ENCODE data around the gene RASA3.
"Not testable (repeated sequence)": the region's sequence is repeated elsewhere in the genome, so short reads cannot be mapped to it uniquely, and the experiment has no call there.

Gene RASA3

DNA sequence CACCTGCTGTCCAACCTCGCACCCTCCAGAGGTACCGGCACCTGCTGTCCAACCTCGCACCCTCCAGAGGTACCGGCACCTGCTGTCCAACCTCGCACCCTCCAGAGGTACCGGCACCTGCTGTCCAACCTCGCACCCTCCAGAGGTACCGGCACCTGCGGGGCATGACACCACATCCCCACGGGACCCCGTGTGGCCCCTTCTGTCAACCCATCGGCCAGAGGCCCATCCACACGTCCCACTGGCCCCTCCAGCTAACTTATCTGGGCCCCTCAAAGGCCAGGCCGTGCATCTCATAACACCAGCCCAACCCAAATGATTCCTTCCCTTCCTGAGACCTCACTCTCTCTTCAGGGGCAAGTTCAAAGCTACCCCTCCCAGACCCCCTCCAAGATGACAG, 6.3 kb downstream of the RASA3 start:
- not testable (repeated sequence) for DNase-seq

DNA sequence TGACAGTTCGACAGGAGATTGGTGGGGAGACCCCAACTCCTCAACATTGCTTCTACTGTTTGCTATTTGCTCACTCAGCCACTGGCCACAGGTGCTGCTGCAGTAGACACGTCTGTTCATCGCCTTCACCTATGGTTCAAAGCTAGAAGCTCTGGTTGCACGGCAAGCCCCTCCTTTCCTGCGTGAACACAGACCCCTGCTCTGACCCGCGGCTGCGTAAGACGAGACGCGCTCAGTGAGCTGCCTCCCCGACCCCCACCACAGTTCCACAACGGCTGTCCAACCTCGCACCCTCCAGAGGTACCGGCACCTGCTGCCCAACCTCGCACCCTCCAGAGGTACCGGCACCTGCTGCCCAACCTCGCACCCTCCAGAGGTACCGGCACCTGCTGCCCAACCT, 6.8 kb downstream of the RASA3 start:
- DNase-seq = no peak

DNA sequence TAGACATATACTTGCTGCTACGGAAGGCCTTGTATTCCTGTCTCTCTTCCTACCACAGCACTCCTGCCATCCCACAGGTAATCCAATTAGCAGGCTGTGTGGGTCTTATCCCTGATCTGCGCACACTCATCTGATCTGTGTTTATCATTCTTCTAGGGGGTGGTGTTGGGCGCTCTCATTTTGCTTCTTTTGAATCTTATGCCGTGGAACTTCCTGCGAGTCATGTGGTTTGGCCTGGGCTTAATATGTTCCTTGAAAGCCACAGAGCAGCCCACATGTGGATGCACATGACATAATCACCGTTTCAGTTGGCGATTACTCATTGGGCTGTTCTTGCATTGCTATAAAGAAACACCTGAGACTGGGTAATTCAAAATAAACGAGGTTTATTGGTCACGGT, 7.5 kb downstream of the RASA3 start:
- DNase-seq = peak; percentile 78

DNA sequence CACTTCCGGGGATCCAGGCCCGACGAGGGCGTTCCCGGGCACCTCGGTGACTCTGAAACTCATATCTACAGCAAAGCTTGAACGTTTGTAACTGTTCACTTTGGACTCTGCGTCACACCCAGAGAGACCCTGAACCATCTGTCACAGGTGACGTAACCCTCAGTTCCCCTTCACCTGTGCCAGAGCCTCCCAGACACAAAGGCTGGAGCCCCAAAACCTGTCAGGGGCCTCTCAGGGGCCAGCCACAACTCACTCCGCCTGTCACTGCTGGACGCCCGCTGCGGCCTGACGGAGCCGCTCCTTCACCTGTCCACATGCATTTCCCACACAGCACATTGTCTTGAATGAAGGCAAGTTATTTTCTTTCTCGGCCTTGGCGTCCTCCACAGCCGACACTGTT, 8.0 kb downstream of the RASA3 start:
- DNase-seq = no peak

DNA sequence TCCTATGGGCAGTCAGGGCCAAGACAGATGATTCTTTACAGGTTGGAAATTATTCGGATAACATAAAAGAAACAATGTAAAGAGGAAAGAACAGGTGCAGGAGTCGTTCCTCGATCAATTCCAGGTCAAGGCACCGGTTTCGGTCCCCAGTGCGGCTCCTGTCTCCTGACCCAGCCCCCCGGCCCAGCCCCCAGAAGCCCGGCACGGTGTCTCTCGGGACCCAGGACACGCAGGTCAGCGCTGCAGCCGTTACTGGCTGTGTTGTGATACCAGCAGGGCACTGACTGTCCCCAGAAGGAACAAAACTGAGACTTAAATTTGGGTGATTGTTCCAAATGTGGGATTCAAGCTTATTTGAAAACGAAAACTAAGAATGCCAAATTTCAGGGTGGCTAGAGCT, 8.5 kb downstream of the RASA3 start:
- no peak for DNase-seq

DNA sequence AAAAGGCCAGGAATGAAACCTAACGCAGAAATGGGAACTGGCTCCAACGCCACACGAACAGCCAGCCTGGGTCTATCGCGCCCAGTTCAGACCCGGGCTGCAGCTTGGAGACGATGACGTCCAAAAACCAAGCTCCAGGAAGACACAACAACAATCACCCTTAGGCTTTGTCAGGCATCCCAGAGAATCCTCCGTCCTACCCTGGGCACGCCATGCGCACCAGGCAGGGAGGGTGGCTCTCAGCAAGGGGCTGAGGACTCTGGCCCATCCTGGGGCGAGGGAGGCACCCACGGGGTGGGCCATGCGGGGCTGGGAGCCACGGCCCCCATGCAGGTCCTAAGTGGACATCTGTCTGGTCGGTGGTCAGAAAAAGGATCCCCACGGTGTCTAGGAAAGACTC, 9.0 kb downstream of the RASA3 start:
- DNase-seq = no peak

DNA sequence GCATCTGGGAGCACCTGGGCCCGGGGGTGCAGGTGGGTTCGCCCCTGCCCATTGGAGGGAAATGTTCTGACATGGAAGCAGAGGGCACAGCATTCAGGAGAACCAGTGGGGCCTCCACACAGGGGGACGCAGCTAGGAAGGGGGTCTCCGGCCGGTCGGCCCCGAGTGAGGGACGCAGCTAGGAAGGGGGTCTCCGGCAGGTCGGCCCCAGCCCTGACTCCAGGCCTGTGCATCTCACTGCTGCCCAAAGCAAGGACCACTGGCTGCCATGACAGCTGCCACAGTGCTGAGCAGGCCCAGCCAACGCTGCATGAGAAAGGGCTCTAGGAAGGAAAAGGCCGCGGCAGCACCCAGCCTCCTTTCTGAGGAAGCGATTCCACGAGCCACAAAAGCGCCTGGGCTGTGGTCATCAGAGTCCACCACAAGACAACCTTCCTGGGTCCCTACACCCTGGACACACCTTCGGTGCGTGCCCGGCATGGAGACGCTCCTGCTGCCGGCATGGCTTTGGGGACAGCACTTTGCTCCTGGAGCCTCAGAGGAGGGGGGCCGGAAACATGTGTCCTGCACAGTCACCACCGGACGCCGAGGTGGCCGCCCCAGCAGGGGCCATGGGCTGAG, 9.7 kb downstream of the RASA3 start:
- no peak for DNase-seq

DNA sequence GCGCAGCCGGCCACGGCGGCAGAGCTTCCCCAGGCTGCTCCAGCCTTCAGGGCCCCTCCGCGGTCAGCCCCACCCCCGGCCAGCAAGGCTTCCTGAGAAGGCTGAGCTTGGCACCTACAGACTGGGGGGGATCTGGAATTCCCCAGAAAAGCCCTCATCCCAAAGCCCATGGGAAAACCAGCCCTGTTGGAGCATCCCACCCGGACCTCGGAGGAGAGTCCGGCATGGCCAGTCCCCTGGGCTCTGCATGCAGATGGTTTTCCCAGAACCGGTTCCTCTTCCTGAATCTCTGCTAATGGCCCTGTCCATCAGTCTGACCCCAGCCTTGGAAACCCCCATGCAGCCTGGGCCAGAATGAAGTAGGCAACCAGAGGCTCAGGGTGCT, 10.3 kb downstream of the RASA3 start:
- DNase-seq = no peak

DNA sequence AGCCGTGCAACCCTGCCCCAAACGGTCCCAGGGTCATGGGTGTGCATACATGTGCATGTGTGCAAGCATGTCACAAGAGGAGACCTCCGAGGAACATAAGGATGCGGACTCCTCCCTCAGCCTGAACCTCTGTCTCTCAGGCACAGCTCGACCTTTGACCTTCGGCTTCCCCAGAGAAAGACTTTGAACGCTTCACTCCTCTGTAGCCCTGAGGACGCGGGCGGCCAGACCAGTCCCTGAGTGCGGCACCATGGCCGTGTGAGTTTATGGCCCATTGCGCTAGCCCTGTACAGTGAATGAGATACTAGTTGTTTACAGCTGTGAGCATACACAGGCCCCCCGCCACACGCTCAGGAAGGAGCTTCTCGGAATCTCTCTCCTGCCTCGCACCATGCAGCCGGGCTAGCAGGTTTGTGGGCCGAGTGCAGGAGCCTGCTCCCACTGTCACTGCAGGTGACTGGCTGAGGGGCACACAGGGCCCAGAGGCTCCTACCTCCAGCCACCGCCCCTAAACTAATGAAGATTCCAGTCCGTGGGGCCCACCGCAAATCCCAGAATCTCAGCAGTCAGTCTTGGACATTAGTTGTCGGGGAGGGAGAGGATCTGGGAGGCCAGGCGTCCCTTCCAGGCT, 10.8 kb downstream of the RASA3 start:
- DNase-seq = no peak

DNA sequence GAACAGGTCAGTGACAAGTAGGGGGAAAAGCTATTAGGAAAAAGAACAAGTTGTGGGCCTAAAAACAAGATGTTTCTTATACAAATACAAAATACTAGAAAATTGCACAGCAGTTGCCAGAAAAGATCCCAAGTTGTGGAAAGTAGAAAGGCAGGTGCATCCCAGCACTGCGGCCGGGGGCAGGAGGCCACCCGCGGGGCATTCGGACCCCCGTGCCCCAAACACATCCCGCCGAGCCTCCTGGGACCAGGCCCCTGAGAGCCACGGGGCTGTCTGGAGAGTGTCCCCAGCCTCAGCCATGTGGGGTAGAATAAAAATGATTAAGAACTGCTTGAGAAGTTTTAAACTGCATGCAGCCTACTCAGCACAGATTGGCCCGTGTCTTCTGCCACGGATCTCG, 11.4 kb downstream of the RASA3 start:
- DNase-seq = no peak

DNA sequence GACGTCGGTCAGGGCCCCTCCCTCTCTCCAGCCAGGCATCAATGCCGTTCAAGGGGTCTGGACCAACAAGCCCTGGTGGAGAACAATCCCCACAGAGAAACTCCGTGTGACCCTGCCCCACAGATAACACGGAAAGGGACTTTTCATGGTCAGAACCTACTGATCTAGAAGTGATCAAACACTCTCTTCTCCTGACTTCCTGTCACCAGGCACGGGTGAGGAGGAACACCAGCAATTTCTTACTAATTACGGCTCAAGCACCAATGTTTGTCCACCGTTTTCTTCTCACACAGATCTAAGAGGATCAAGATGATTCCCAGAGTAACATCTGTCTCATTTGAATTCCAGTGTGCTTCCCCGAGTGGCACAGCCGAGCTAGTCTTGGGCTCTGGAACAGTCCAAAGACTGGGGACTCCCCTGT, 11.8 kb downstream of the RASA3 start:
- DNase-seq = no peak

DNA sequence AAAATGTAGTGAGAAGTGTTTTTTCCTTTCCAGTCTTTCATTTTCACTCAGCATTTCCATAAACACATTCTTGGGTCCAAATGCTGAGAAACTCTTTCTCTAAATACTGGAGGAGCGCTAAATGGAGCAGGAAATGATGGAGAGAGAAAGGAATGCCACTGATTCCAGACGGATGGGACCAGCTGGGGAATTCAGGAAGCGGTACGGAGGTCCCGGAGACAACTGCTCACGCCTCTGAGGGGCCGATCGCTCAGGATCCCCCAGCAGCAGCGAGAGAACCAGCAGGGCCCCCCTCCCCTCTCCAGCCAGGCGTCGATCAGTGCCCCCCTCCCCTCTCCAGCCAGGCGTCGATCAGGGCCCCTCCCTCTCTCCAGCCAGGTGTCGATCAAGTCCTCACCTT, 13.2 kb downstream of the RASA3 start:
- DNase-seq = no peak

DNA sequence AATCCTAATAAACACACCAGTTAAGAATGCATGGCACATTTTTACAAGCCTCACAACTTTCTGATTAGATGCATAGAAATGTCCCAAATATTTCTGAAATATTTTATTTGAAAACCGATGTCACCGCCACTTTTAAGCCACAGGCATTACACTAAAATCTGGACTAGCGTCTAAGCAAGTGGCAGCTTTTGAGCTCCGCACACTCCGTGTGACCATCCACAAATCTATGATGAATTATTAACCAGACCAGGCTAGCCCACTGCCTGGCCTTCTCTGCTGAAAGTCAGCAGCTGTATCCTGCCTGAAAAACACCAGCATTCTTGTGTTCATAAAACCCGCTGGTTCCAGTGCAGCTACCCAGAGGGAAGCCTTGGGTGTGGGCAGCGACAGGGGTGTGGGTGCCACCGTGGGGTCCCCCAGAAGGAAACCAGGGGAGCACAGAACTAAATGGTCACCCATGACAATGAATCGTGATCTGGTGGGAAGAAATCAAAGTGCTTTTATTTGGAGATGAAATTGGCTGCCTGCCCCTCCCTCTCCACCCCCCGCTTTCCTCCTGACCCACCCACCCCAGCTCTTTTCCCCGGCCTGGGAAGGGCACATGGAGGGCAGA, 13.8 kb downstream of the RASA3 start:
- DNase-seq = peak; percentile 5

DNA sequence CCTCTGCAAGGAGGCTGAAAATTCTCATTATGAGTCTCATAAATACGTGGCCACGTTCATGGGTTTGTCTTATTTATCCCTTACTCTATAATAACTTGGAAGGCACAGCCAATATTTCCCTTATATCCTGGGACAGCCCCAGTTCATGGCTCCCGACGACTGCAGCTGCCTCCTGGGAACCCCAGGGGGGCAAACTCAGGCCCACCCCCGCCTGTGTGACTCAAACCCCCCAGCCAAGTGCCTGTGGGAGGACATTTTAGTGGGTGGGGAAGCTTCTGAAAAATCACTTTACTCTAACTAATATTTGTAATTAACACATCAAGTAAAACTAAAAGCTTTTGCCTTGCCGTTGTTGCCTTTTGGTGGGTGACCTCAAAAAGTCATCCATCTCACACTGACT, 14.3 kb downstream of the RASA3 start:
- DNase-seq = no peak

DNA sequence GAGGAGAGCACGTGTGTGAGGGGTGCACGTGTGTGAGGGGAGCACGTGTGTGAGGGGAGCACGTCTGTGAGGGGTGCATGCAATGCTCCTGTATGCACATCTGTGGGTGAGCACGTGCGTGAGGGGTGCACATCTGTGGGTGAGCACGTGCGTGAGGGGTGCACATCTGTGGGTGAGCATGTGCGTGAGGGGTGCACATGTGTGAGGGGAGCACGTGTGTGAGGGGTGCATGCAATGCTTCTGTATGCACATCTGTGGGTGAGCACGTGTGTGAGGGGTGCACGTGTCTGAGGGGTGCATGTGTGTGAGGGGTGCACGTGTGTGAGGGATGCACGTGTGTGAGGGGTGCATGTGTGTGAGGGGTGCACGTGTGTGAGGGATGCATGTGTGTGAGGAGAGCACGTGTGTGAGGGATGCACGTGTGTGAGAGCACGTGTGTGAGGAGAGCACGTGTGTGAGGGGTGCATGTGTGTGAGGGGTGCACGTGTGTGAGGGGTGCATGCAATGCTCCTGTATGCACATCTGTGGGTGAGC, 15.0 kb downstream of the RASA3 start:
- not testable (repeated sequence) for DNase-seq

DNA sequence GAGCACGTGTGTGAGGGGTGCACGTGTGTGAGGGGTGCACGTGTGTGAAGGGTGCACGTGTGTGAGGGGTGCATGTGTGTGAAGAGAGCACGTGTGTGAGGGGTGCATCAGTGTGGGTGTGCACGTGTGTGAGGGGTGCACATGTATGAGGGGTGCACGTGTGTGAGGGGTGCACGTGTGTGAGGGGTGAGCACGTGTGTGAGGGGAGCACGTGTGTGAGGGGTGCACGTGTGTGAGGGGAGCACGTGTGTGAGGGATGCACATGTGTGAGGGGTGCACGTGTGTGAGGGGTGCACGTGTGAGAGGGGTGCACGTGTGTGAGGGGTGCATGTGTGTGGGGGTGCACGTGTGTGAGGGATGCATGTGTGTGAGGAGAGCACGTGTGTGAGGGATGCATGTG, 15.7 kb downstream of the RASA3 start:
- no peak for DNase-seq

DNA sequence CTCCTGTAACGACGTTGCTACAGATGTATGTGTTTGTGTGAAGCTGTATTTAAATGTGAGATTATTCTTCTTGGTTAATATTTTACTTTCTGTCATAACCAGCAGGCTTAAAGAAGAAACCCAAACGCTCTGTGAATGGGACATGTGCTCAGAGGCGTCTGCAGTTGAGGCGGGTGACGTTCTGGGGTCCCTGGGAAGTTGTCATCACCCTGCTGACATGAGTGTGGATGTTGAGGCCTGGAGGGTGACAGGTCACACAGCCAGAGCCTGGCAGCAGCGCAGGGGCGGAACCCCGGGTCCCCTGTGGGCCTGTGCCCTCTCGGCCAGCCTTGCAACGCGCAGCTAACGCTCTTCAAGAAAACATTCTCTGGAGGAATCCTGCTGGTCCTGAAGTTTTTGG, 16.6 kb downstream of the RASA3 start:
- no peak for DNase-seq

DNA sequence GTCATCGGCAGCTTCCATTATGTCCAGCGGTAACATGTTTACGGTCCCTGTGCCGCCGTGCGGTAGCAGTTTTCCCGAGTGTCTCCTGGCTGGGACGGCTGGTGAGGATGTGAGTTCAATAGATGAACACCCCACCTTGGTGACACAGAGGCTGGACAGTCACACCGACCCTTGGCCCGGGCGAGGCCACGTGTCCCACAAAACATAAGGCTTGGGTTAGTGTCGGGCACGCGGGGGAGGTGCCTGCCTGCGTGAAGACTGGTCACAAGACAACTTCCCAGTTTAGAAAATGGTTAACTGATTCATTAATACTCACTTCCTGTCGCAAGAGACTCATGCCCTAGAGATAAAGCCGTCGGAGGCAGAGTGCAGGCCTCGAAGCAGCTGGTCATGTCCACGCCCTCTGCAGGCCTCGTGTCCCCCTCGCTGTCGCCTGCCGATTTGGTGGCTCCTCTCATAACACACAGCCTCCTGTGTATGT, 17.2 kb downstream of the RASA3 start:
- DNase-seq = no peak

DNA sequence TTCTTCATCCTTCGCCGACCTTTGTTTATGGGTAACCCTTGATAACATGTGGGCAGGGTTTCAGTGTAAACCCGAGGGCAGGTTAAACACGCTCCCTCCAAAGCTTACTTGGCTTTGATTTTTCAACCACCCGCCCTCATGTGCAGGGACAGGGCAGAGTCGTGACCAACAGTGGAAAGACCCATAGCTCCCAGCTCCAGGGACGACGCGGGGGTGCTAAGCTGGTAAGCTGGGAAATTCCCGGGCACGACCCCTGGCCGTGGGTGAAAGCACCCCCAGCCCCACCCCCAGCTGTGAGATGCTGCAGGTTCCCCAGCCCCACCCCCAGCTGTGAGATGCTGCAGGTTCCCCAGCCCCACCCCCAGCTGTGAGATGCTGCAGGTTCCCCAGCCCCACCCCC, 17.8 kb downstream of the RASA3 start:
- not testable (repeated sequence) for DNase-seq

DNA sequence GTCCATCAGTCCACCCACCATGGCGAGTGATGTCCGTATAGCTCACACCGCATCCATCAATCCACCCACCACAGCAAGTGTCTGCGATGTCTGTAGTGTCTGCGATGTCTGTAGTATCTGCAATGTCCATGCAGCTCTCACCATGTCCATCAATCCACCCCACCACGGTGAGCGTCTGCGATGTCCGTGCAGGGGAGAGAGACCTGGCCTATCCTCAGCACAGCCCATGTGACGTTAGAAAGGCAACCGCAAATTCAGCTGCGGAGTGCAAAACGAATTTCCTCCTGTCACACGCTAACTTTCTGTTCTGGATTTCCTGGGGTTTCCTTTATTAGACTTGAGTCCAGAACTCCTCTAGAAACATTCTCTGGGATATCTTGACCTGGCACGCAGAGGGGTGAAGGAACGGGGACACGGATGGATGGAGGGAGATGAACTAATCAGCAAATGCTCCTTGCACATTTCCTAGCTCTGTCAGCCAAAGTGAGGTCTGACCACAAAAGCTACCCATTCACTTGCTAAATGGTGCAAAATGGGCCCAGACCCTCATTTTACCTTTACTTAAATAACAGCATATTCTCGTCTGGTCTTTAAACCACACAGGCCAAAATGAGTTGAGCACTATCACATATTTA, 18.3 kb downstream of the RASA3 start:
- DNase-seq = no peak

DNA sequence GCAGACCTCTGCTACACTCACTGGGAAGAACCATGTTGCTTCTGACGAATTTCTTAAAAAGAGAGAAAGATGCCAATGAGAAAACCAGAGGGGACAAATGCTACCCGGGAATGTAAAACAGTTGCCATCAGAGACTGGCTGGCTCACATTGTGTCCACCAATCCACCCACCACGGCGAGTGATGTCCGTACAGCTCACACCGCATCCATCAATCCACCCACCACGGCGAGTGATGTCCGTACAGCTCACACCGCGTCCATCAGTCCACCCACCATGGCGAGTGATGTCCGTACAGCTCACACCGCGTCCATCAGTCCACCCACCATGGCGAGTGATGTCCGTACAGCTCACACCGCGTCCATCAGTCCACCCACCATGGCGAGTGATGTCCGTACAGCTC, 19.0 kb downstream of the RASA3 start:
- DNase-seq = not testable (repeated sequence)

DNA sequence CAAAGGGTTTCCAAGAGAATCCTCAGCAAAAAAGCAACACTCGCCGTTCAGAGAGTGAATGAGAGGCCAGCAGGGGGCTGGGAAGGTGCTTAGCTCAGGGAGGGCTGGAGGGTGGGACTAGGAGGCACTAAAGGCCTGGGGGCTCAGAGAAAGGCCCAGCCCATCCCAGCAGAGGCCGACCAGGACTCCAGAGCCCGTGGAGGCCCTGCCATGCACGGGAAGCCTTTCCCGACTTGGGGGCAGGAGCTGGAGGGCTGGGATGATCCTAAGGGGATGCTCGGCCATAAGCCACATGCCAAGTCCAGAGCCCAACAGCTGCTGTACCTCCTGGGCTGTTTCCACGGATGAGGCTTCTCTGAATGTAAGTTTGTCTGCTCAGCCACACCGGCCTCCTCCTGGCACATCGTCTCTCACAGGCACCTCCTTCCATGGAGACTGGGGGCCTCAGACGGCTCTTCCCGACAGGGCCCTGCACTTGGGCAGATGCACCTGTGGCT, 19.5 kb downstream of the RASA3 start:
- DNase-seq = no peak

DNA sequence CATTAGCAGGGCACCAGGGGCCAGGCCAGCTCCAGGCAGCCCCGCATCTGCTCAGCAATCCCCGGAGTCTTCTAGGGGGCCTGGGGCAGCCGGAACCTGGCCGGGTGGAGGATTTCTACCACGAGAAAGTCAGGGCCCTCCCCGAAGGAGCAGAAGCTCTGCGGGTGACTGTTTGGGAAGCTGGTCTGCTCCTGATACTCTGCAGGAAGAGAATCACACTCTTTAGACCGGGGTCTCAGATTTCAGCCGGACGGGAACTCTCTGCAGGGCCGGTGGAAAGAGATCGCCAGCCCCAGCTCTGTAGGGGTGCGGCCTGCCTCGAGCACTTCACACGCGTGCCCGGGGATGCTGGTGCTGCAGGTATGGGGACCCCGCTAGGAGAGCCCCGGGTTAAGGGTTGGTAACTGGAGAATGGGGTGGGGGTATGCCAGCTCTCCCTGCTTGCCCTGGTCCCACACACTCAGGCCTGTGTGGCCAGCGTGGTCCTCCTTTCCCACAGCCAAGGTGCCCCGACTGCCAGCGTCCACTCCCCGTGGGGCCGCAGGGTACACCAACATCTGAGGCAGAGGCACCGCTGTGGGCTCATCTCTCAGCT, 20.1 kb downstream of the RASA3 start:
- no peak for DNase-seq
